Measurements from ENCODE around the gene TRIM44.
"Not testable (repeated sequence)": the region's sequence is repeated elsewhere in the genome, so short reads cannot be mapped to it uniquely, and the experiment has no call there.

TRIM44 gene

DNA sequence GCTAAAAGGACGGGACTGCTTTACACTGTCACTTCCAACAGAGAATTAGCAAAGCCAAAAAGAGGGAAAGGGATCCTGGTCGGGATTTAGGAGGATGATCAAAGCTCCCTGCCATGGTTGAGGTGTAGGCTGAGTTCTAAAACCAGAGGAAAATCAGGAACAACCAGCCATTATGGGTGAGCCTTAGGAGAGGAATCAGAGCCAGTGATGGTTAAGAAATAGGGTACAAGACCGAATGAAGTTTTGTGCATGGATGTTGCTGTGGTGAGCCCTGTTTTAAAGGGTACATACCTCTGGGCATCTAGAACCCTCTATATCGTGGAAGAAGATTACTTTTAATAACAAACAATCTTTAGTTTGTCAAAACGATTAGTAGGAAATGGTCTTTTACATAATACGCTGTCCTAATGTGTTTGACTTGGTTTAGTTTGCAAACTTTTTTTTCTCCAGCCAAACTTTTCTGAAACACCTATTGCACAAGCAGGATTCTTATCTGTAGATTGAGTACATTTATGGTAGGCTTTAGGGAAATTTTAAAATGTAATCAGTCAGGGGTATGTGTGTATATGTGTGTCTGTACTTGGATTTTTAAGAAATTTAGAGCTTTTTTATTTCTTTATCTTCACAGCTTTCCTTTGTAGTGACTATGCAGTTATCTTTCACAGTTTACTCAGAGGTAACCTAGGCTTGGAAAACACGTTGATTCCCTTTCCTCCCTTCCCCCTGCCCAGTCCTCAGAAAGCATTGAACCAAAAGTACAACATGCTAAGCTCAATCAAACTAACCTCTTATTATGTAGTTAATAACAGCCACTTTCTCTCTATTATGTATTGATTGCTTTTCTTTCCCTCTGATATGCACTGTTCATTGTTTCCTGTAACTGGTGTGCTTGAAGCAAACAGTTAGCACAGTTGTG is 26.8 kb downstream of the TRIM44 start:
- Histone ChIP-seq H3K27ac (ENCODE audit: low read length) (no peak overlapping the region), H3K27me3 (ENCODE audit: control insufficient read depth in 1 of 2, insufficient read depth in 2 of 2, low read length in 2 of 2) (no peaks in the 10 kb centered on the region), H3K9ac (ENCODE audit: low read length in 2 of 2) (no peak overlapping the region), H3K36me3 (ENCODE audit: control insufficient read depth in 2 of 2, insufficient read depth in 2 of 2, low read length in 2 of 2) (peaks cover 2 to 10% of the 10 kb centered on the region in 2 donors), H3K4me1 (ENCODE audit: control insufficient read depth, insufficient read depth, low read length) (no peaks in the 10 kb centered on the region), H3K9me3 (ENCODE audit: control insufficient read depth in 2 of 2, low read length in 2 of 2) (no peaks in the 10 kb centered on the region), H3K4me3 (ENCODE audit: low read length in 2 of 2) (no peak overlapping the region)

DNA sequence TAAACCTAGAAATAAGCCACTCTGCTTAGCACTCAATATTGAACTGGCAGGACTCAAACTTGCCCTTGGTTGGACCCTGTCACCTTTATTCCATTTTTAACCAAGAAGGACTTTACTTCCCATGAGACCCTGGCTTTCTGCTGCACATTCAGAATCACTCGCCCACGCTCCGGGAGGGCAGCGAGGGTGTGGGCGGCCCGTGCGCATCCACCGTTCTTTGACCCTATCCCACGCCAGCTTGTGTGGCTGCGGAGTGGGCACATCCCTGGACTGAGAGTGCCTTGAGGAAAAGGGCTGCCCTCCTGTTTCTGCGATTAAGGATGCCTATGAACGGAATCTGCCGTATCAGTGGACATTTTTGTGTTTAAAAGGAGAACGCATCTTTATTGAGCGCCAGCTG is 39.6 kb downstream of the TRIM44 start:
- no peak overlapping the region for H3K27ac ChIP-seq (ENCODE audit: low read length)
- H3K4me1 ChIP-seq (ENCODE audit: control insufficient read depth, insufficient read depth, low read length), result no peaks in the 10 kb centered on the region
- peaks cover 0 to 2% of the 10 kb centered on the region in 2 donors for H3K36me3 ChIP-seq (ENCODE audit: control insufficient read depth in 2 of 2, insufficient read depth in 2 of 2, low read length in 2 of 2)
- H3K4me3 ChIP-seq (ENCODE audit: low read length in 2 of 2), result no peak overlapping the region
- H3K9ac ChIP-seq (ENCODE audit: low read length in 2 of 2), result no peak overlapping the region
- H3K27me3 ChIP-seq (ENCODE audit: control insufficient read depth in 1 of 2, insufficient read depth in 2 of 2, low read length in 2 of 2), result no peaks in the 10 kb centered on the region
- no peaks in the 10 kb centered on the region for H3K9me3 ChIP-seq (ENCODE audit: control insufficient read depth in 2 of 2, low read length in 2 of 2)

DNA sequence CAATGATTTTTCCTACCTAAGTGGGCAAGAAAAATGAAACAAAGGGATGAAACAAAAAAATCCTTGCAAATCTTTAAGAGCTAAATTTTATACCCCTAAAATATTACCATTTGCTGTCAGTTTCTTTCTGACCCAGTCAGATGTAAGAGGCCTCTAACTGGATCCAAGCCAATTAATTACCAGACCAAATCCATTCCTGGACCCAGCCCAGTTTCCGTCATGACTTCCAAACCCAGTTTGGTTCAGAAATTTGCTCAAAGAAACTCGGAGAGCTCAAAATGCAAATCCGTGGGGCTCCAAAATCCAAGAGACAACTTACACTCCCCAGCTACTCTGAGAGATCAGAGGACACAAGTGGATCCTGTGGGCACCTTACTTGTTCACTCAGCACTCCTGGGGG is 46.8 kb downstream of the TRIM44 start:
- Histone ChIP-seq H3K4me1 (ENCODE audit: control insufficient read depth, insufficient read depth, low read length) (no peaks in the 10 kb centered on the region), H3K27ac (ENCODE audit: low read length) (no peak overlapping the region), H3K9me3 (ENCODE audit: control insufficient read depth in 2 of 2, low read length in 2 of 2) (no peaks in the 10 kb centered on the region), H3K27me3 (ENCODE audit: control insufficient read depth in 1 of 2, insufficient read depth in 2 of 2, low read length in 2 of 2) (no peaks in the 10 kb centered on the region), H3K4me3 (ENCODE audit: low read length in 2 of 2) (no peak overlapping the region), H3K9ac (ENCODE audit: low read length in 2 of 2) (no peak overlapping the region), H3K36me3 (ENCODE audit: control insufficient read depth in 2 of 2, insufficient read depth in 2 of 2, low read length in 2 of 2) (no peaks in the 10 kb centered on the region)

GRCh38 chr11:35711173-35711910 is 48.8 kb downstream of the TRIM44 start:
- no peaks in the 10 kb centered on the region for H3K9me3 ChIP-seq (ENCODE audit: control insufficient read depth in 2 of 2, low read length in 2 of 2)
- H3K36me3 ChIP-seq (ENCODE audit: control insufficient read depth in 2 of 2, insufficient read depth in 2 of 2, low read length in 2 of 2), result no peaks in the 10 kb centered on the region
- H3K27ac ChIP-seq (ENCODE audit: low read length), result no peak overlapping the region
- no peaks in the 10 kb centered on the region for H3K27me3 ChIP-seq (ENCODE audit: control insufficient read depth in 1 of 2, insufficient read depth in 2 of 2, low read length in 2 of 2)
- H3K4me3 ChIP-seq (ENCODE audit: low read length in 2 of 2), result no peak overlapping the region
- no peak overlapping the region for H3K9ac ChIP-seq (ENCODE audit: low read length in 2 of 2)
- H3K4me1 ChIP-seq (ENCODE audit: control insufficient read depth, insufficient read depth, low read length), result no peaks in the 10 kb centered on the region

DNA sequence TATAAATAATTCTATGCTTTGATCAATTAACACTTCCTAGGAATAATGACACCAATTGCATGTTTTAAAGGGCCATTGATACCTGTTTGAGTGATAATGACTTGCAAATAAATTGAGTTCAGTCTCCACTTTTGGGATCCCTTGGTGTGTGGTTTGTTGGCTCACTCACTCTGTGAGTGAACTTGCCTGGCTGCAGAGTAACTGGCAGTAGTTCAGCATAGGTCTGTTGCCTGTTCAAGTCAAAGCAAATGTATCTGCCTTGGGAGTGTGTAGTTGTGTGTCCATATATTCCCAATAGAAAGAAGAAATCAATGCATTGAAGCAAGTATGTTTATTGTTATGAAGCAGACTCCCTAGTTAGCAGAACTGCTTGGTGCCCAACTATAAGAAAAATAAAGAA is 49.3 kb downstream of the TRIM44 start:
- H3K9me3 ChIP-seq (ENCODE audit: control insufficient read depth in 2 of 2, low read length in 2 of 2), result no peaks in the 10 kb centered on the region
- H3K4me1 ChIP-seq (ENCODE audit: control insufficient read depth, insufficient read depth, low read length), result no peaks in the 10 kb centered on the region
- H3K4me3 ChIP-seq (ENCODE audit: low read length in 2 of 2), result no peak overlapping the region
- H3K36me3 ChIP-seq (ENCODE audit: control insufficient read depth in 2 of 2, insufficient read depth in 2 of 2, low read length in 2 of 2), result no peaks in the 10 kb centered on the region
- no peak overlapping the region for H3K9ac ChIP-seq (ENCODE audit: low read length in 2 of 2)
- no peaks in the 10 kb centered on the region for H3K27me3 ChIP-seq (ENCODE audit: control insufficient read depth in 1 of 2, insufficient read depth in 2 of 2, low read length in 2 of 2)
- no peak overlapping the region for H3K27ac ChIP-seq (ENCODE audit: low read length)

DNA sequence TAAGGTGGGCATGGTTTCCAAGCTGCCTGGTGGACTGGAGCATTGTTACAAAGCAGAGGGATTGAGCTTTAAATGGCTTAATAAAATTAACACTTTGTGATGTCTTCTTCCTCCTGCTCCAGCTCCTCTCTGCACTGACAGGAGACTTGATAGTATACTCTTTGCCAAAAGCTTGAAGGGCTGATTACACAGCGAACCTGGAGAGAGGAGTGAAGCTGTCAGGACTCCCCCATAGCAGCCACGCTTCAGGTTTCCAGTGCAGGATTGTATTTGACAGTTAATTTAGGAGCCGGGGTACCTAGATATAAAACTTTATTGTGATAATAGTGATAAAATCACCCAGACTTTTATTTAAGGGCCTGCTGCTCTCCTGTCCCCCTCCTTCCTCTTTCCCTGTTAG is 50.0 kb downstream of the TRIM44 start:
- Histone ChIP-seq H3K9me3 (ENCODE audit: control insufficient read depth in 2 of 2, low read length in 2 of 2) (no peaks in the 10 kb centered on the region), H3K36me3 (ENCODE audit: control insufficient read depth in 2 of 2, insufficient read depth in 2 of 2, low read length in 2 of 2) (no peaks in the 10 kb centered on the region), H3K9ac (ENCODE audit: low read length in 2 of 2) (no peak overlapping the region), H3K27ac (ENCODE audit: low read length) (no peak overlapping the region), H3K4me3 (ENCODE audit: low read length in 2 of 2) (no peak overlapping the region), H3K4me1 (ENCODE audit: control insufficient read depth, insufficient read depth, low read length) (no peaks in the 10 kb centered on the region), H3K27me3 (ENCODE audit: control insufficient read depth in 1 of 2, insufficient read depth in 2 of 2, low read length in 2 of 2) (no peaks in the 10 kb centered on the region)

DNA sequence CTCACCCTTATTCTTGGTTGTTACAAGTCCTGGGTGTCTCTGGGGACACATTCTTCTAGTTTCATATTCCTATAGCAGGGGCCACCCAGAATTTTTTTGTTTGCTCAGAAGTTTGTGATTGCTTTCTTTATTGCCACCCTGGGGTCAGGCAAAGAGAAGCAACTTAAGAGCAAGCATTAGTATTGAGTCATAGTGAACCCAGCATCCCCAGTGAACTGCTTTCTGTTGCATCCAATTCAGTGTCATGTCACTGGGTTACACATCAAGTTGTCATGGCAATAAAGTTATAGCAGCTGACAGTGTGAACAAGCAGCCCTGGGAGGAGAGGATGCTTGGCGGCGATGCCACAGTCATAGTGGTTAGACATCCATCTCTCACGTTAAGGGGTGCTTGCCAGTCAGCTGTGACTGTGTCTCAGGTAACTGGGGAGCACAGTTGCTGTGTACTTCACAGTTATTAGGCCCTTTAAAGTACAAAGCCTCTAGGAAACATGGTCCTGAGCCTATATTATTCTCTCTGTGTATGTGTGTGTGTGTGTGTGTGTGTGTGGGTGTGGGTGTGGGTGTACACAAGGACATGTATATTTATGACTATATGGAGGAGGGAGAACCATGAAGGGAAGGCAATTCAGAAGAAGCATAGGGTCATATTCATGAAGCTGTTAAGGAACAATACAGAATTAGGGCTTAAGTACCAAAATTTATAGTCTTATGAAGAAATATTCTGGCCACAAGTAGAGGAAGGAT is 52.5 kb downstream of the TRIM44 start:
- no peaks in the 10 kb centered on the region for H3K27me3 ChIP-seq (ENCODE audit: control insufficient read depth in 1 of 2, insufficient read depth in 2 of 2, low read length in 2 of 2)
- no peaks in the 10 kb centered on the region for H3K9me3 ChIP-seq (ENCODE audit: control insufficient read depth in 2 of 2, low read length in 2 of 2)
- no peaks in the 10 kb centered on the region for H3K36me3 ChIP-seq (ENCODE audit: control insufficient read depth in 2 of 2, insufficient read depth in 2 of 2, low read length in 2 of 2)
- H3K27ac ChIP-seq (ENCODE audit: low read length), result no peak overlapping the region
- no peak overlapping the region for H3K9ac ChIP-seq (ENCODE audit: low read length in 2 of 2)
- no peak overlapping the region for H3K4me3 ChIP-seq (ENCODE audit: low read length in 2 of 2)
- H3K4me1 ChIP-seq (ENCODE audit: control insufficient read depth, insufficient read depth, low read length), result no peaks in the 10 kb centered on the region

DNA sequence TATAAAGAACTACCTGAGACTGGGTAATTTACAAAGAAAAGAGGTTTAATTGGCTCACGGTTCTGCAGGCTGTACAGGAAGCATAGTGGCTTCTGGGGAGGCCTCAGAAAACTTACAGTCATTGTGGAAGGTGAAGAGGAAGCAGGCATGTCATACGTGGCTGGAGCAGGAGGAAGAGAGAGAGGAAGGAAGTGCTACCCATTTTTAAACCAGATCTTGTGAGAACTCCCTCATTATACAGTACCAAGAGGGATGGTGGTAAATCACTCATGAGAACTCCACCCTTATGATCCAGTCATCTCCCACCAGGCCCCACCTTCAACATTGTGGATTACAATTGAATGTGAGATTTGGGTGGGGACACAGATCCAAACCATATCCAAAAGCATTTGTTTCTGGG is 53.1 kb downstream of the TRIM44 start:
- not testable (repeated sequence) for H3K9me3 ChIP-seq (ENCODE audit: control insufficient read depth in 2 of 2, low read length in 2 of 2)

GRCh38 chr11:35717043-35717442 is 54.5 kb downstream of the TRIM44 start:
- Histone ChIP-seq H3K36me3 (ENCODE audit: control insufficient read depth in 2 of 2, insufficient read depth in 2 of 2, low read length in 2 of 2) (no peaks in the 10 kb centered on the region), H3K27ac (ENCODE audit: low read length) (no peak overlapping the region), H3K9ac (ENCODE audit: low read length in 2 of 2) (no peak overlapping the region), H3K4me3 (ENCODE audit: low read length in 2 of 2) (no peak overlapping the region), H3K9me3 (ENCODE audit: control insufficient read depth in 2 of 2, low read length in 2 of 2) (no peaks in the 10 kb centered on the region), H3K4me1 (ENCODE audit: control insufficient read depth, insufficient read depth, low read length) (no peaks in the 10 kb centered on the region), H3K27me3 (ENCODE audit: control insufficient read depth in 1 of 2, insufficient read depth in 2 of 2, low read length in 2 of 2) (no peaks in the 10 kb centered on the region)

More for the DNA sequence above, 53.1 kb downstream of the TRIM44 start:
- not testable (repeated sequence) for H3K27me3 ChIP-seq (ENCODE audit: control insufficient read depth in 1 of 2, insufficient read depth in 2 of 2, low read length in 2 of 2); H3K36me3 ChIP-seq (ENCODE audit: control insufficient read depth in 2 of 2, insufficient read depth in 2 of 2, low read length in 2 of 2); H3K27ac ChIP-seq (ENCODE audit: low read length); H3K9ac ChIP-seq (ENCODE audit: low read length in 2 of 2); H3K4me1 ChIP-seq (ENCODE audit: control insufficient read depth, insufficient read depth, low read length); H3K4me3 ChIP-seq (ENCODE audit: low read length in 2 of 2)

GRCh38 chr11:35717520-35717919 is 54.9 kb downstream of the TRIM44 start:
- no peak overlapping the region for H3K9ac ChIP-seq (ENCODE audit: low read length in 2 of 2)
- no peak overlapping the region for H3K4me3 ChIP-seq (ENCODE audit: low read length in 2 of 2)
- H3K9me3 ChIP-seq (ENCODE audit: control insufficient read depth in 2 of 2, low read length in 2 of 2), result no peaks in the 10 kb centered on the region
- H3K27me3 ChIP-seq (ENCODE audit: control insufficient read depth in 1 of 2, insufficient read depth in 2 of 2, low read length in 2 of 2), result no peaks in the 10 kb centered on the region
- no peak overlapping the region for H3K27ac ChIP-seq (ENCODE audit: low read length)
- H3K36me3 ChIP-seq (ENCODE audit: control insufficient read depth in 2 of 2, insufficient read depth in 2 of 2, low read length in 2 of 2), result no peaks in the 10 kb centered on the region
- H3K4me1 ChIP-seq (ENCODE audit: control insufficient read depth, insufficient read depth, low read length), result no peaks in the 10 kb centered on the region

Measured in stomach smooth muscle (tissue), 2 donors.